ENCODE results near the gene FADS2. TPM values are rescaled to one million over a fixed set of nuclear protein-coding genes. Genes with fewer than 3 reads are reported as not detected.

FADS2 gene
- total and polyA plus RNA-seq, 2 experiments from 2014 or later = 317 to 356 TPM

GRCh38 chr11:61779666-61780525 is 48.2 kb upstream of the FADS2 start:
- no peaks in the 10 kb centered on the region for H3K36me3 ChIP-seq (replicated peaks; ENCODE audit: insufficient read depth, low read depth)
- DNase-seq (ENCODE audit: low spot score) = no peak
- H3K4me1 ChIP-seq (ENCODE audit: insufficient read depth) = no peaks in the 10 kb centered on the region
- no peaks in the 10 kb centered on the region for H3K27me3 ChIP-seq
- H3K27ac ChIP-seq = no peak overlapping the region
- H3K9me3 ChIP-seq (ENCODE audit: low read depth) = no peaks in the 10 kb centered on the region
- H4K20me1 ChIP-seq (ENCODE audit: insufficient read depth, poor library complexity, severe bottlenecking) = no peaks in the 10 kb centered on the region
- TF ChIP-seq EZH2 (IDR thresholded peaks at IDR 0.05; ENCODE audit: borderline replicate concordance) (no peak), CTCF (IDR thresholded peaks at IDR 0.05; ENCODE audit: poor library complexity) (no peak), EZH2phosphoT487 (IDR thresholded peaks at IDR 0.05; ENCODE audit: low read depth, severe bottlenecking, unreplicated experiment) (no peak)
- no peaks in the 10 kb centered on the region for H3K79me2 ChIP-seq
- H3K4me3 ChIP-seq = no peak overlapping the region
- no peak overlapping the region for H3K4me2 ChIP-seq
- no peaks in the 10 kb centered on the region for H3K9me2 ChIP-seq (replicated peaks; ENCODE audit: insufficient read depth)
- 91% methylated on average over 14 of the region's 14 CpGs for WGBS (ENCODE audit: low lambda C conversion rate, missing lambda C conversion rate)
- H2AFZ ChIP-seq = no peak overlapping the region

GRCh38 chr11:61780581-61781162 is 47.4 kb upstream of the FADS2 start:
- TF ChIP-seq CTCF (IDR thresholded peaks at IDR 0.05; ENCODE audit: poor library complexity) (no peak), EZH2phosphoT487 (IDR thresholded peaks at IDR 0.05; ENCODE audit: low read depth, severe bottlenecking, unreplicated experiment) (no peak), EZH2 (IDR thresholded peaks at IDR 0.05; ENCODE audit: borderline replicate concordance) (no peak)
- Histone ChIP-seq H3K9me3 (ENCODE audit: low read depth) (no peaks in the 10 kb centered on the region), H3K36me3 (replicated peaks; ENCODE audit: insufficient read depth, low read depth) (no peaks in the 10 kb centered on the region), H3K79me2 (no peaks in the 10 kb centered on the region), H2AFZ (no peak overlapping the region), H3K27ac (no peak overlapping the region), H3K9me2 (replicated peaks; ENCODE audit: insufficient read depth) (no peaks in the 10 kb centered on the region), H3K27me3 (no peaks in the 10 kb centered on the region), H4K20me1 (ENCODE audit: insufficient read depth, poor library complexity, severe bottlenecking) (no peaks in the 10 kb centered on the region), H3K4me2 (no peak overlapping the region), H3K4me1 (ENCODE audit: insufficient read depth) (no peaks in the 10 kb centered on the region), H3K4me3 (no peak overlapping the region)
- 97% methylated on average over 6 of the region's 9 CpGs for WGBS (ENCODE audit: low lambda C conversion rate, missing lambda C conversion rate)
- DNase-seq (ENCODE audit: low spot score) = no peak

GRCh38 chr11:61781585-61781984 is 46.5 kb upstream of the FADS2 start:
- no peaks in the 10 kb centered on the region for H3K9me3 ChIP-seq (ENCODE audit: low read depth)
- WGBS (ENCODE audit: low lambda C conversion rate, missing lambda C conversion rate) = 94% methylated on average over 5 of the region's 5 CpGs
- no peak overlapping the region for H2AFZ ChIP-seq
- no peaks in the 10 kb centered on the region for H3K27me3 ChIP-seq
- H3K4me3 ChIP-seq = no peak overlapping the region
- H3K4me1 ChIP-seq (ENCODE audit: insufficient read depth) = no peaks in the 10 kb centered on the region
- no peaks in the 10 kb centered on the region for H3K9me2 ChIP-seq (replicated peaks; ENCODE audit: insufficient read depth)
- no peaks in the 10 kb centered on the region for H3K79me2 ChIP-seq
- DNase-seq (ENCODE audit: low spot score) = no peak
- no peaks in the 10 kb centered on the region for H3K36me3 ChIP-seq (replicated peaks; ENCODE audit: insufficient read depth, low read depth)
- H4K20me1 ChIP-seq (ENCODE audit: insufficient read depth, poor library complexity, severe bottlenecking) = no peaks in the 10 kb centered on the region
- TF ChIP-seq CTCF (IDR thresholded peaks at IDR 0.05; ENCODE audit: poor library complexity) (no peak), EZH2 (IDR thresholded peaks at IDR 0.05; ENCODE audit: borderline replicate concordance) (no peak), EZH2phosphoT487 (IDR thresholded peaks at IDR 0.05; ENCODE audit: low read depth, severe bottlenecking, unreplicated experiment) (no peak)
- no peak overlapping the region for H3K4me2 ChIP-seq
- no peak overlapping the region for H3K27ac ChIP-seq
